Epithelial cell of esophagus (primary cell): ENCODE data around the gene SPANXC.

Experiments used
- DNase-seq: peaks from one replicate; pipeline ENCODE4 v3.0.0; 2010; ENCODE audit warnings: low read depth
- H3K4me3 ChIP-seq: 2 replicates; pipeline ENCODE4 v1.5.1; 2011; ENCODE audit warnings: mild to moderate bottlenecking, low read length, control low read depth
- CTCF ChIP-seq: IDR thresholded peaks from 2 replicates; pipeline ENCODE4 v1.5.1; 2011; ENCODE audit warnings: low read depth, mild to moderate bottlenecking, low read length, control low read depth, inconsistent platforms; ENCODE audit not compliant: insufficient read depth; ENCODE audit errors: missing control alignments

Gene SPANXC

GRCh38 chrX:141201962-141202361 is 40.4 kb downstream of the SPANXC start:
- TF ChIP-seq CTCF: no peak
- DNase-seq: no peak
- H3K4me3 ChIP-seq: no peak overlapping the region
